ENCODE measurements around the gene CENPP.

DNA sequence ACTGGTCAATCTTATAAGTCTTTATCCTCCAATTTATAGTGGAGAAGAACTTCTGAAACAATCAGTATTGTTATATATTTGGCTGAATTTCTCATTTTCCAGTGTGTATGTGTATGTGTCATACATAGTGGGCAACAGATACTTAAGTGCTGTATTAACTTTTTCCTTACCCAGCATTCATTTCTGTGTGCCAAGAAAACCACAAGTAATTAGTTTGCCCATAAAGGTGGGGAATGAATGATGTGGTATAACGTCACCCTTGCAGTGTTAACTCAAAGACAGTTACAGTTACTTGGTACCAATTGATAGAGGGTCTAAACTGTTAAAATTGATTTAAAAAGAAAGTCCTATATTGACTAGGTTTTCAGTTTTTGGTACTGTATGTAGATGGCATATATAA is 76.6 kb downstream of the CENPP start:
- TF ChIP-seq POLR2AphosphoS2 (conservative IDR thresholded peaks at IDR 0.05; ENCODE audit: low read length) (no peak), CEBPB (IDR thresholded peaks at IDR 0.05) (no peak)
- TF ChIP-seq, protein P1, sequence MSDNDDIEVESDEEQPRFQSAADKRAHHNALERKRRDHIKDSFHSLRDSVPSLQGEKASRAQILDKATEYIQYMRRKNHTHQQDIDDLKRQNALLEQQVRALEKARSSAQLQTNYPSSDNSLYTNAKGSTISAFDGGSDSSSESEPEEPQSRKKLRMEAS (IDR thresholded peaks at IDR 0.05), result no peak
- TF ChIP-seq, protein P2, sequence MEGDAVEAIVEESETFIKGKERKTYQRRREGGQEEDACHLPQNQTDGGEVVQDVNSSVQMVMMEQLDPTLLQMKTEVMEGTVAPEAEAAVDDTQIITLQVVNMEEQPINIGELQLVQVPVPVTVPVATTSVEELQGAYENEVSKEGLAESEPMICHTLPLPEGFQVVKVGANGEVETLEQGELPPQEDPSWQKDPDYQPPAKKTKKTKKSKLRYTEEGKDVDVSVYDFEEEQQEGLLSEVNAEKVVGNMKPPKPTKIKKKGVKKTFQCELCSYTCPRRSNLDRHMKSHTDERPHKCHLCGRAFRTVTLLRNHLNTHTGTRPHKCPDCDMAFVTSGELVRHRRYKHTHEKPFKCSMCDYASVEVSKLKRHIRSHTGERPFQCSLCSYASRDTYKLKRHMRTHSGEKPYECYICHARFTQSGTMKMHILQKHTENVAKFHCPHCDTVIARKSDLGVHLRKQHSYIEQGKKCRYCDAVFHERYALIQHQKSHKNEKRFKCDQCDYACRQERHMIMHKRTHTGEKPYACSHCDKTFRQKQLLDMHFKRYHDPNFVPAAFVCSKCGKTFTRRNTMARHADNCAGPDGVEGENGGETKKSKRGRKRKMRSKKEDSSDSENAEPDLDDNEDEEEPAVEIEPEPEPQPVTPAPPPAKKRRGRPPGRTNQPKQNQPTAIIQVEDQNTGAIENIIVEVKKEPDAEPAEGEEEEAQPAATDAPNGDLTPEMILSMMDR (IDR thresholded peaks at IDR 0.05), result no peak
- TF ChIP-seq, protein P3, sequence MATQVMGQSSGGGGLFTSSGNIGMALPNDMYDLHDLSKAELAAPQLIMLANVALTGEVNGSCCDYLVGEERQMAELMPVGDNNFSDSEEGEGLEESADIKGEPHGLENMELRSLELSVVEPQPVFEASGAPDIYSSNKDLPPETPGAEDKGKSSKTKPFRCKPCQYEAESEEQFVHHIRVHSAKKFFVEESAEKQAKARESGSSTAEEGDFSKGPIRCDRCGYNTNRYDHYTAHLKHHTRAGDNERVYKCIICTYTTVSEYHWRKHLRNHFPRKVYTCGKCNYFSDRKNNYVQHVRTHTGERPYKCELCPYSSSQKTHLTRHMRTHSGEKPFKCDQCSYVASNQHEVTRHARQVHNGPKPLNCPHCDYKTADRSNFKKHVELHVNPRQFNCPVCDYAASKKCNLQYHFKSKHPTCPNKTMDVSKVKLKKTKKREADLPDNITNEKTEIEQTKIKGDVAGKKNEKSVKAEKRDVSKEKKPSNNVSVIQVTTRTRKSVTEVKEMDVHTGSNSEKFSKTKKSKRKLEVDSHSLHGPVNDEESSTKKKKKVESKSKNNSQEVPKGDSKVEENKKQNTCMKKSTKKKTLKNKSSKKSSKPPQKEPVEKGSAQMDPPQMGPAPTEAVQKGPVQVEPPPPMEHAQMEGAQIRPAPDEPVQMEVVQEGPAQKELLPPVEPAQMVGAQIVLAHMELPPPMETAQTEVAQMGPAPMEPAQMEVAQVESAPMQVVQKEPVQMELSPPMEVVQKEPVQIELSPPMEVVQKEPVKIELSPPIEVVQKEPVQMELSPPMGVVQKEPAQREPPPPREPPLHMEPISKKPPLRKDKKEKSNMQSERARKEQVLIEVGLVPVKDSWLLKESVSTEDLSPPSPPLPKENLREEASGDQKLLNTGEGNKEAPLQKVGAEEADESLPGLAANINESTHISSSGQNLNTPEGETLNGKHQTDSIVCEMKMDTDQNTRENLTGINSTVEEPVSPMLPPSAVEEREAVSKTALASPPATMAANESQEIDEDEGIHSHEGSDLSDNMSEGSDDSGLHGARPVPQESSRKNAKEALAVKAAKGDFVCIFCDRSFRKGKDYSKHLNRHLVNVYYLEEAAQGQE (IDR thresholded peaks at IDR 0.05), result no peak

Data from A549 (cell line).